SK-N-SH treated with all-trans-retinoic acid at 6 μM for 48 hours (cell line): ENCODE results near the gene KLHL17.

Source experiments
- ATAC-seq: fragments of 200-7000 bp; cut with Tn5 transposase; 3 replicates; pipeline ENCODE4 v1.9.1; 2020; ENCODE audit warnings: mild to moderate bottlenecking, moderate library complexity
- ARNTL ChIP-seq: fragments of 450-650 bp; formaldehyde crosslinking; IDR thresholded peaks from 2 replicates; pipeline ENCODE4 v1.5.0; 2020; ENCODE audit warnings: low read depth, mild to moderate bottlenecking, moderate library complexity, borderline replicate concordance
- BACH2 ChIP-seq: fragments of 250-450 bp; sonication (Bioruptor Pico); IDR thresholded peaks from 2 replicates; pipeline ENCODE4 v1.9.0; 2021; ENCODE audit warnings: mild to moderate bottlenecking, borderline replicate concordance
- CSDC2 ChIP-seq: fragments of 250-450 bp; sonication (Bioruptor Pico); IDR thresholded peaks from 2 replicates; pipeline ENCODE4 v1.5.0; 2020; ENCODE audit warnings: mild to moderate bottlenecking, moderate library complexity
- ESRRG ChIP-seq: fragments of 250-450 bp; sonication (Bioruptor Pico); IDR thresholded peaks from 2 replicates; pipeline ENCODE4 v1.6.1; 2021; ENCODE audit warnings: mild to moderate bottlenecking
- GLIS3 ChIP-seq: fragments of 250-450 bp; sonication (Bioruptor Pico); IDR thresholded peaks from 2 replicates; pipeline ENCODE4 v1.5.0; 2020; ENCODE audit warnings: mild to moderate bottlenecking, moderate library complexity
- PATZ1 ChIP-seq: fragments of 250-450 bp; sonication (Bioruptor Pico); IDR thresholded peaks from 2 replicates; pipeline ENCODE4 v1.8.0; 2020; ENCODE audit warnings: mild to moderate bottlenecking, moderate library complexity, borderline replicate concordance
- PPARA ChIP-seq: fragments of 250-450 bp; sonication (Bioruptor Pico); IDR thresholded peaks from 2 replicates; pipeline ENCODE4 v1.5.0; 2020; ENCODE audit warnings: mild to moderate bottlenecking, borderline replicate concordance
- RARB ChIP-seq: fragments of 250-450 bp; sonication (Bioruptor Pico); IDR thresholded peaks from 2 replicates; pipeline ENCODE4 v1.8.0; 2021; ENCODE audit warnings: mild to moderate bottlenecking, moderate library complexity
- SNAI2 ChIP-seq: fragments of 250-450 bp; sonication (Bioruptor Pico); IDR thresholded peaks from 2 replicates; pipeline ENCODE4 v1.5.0; 2020; ENCODE audit warnings: mild to moderate bottlenecking, moderate library complexity
- TCF4 ChIP-seq: fragments of 250-450 bp; sonication (Bioruptor Pico); IDR thresholded peaks from 2 replicates; pipeline ENCODE4 v1.8.0; 2021; ENCODE audit warnings: mild to moderate bottlenecking, moderate library complexity, borderline replicate concordance
- TOX ChIP-seq: fragments of 250-450 bp; sonication (Bioruptor Pico); IDR thresholded peaks from 2 replicates; pipeline ENCODE4 v1.8.0; 2021; ENCODE audit warnings: mild to moderate bottlenecking, moderate library complexity, borderline replicate concordance
- ZC3H10 ChIP-seq: fragments of 250-450 bp; sonication (Bioruptor Pico); IDR thresholded peaks from 2 replicates; pipeline ENCODE4 v1.5.1; 2021; ENCODE audit warnings: mild to moderate bottlenecking, moderate library complexity
- ZFP30 ChIP-seq: fragments of 450-650 bp; formaldehyde crosslinking; IDR thresholded peaks from 2 replicates; pipeline ENCODE4 v1.5.0; 2022; ENCODE audit warnings: mild to moderate bottlenecking, moderate library complexity
- ZNF565 ChIP-seq: fragments of 450-650 bp; formaldehyde crosslinking; conservative IDR thresholded peaks from 2 replicates; pipeline ENCODE4 v1.5.0; 2020; ENCODE audit warnings: low read depth, mild to moderate bottlenecking, moderate library complexity
- ZNF8 ChIP-seq: fragments of 450-650 bp; formaldehyde crosslinking; IDR thresholded peaks from 2 replicates; pipeline ENCODE4 v1.5.0; 2020; ENCODE audit warnings: mild to moderate bottlenecking, moderate library complexity
- TF ChIP-seq, protein P1 (sequence below): fragments of 250-450 bp; sonication (Bioruptor Pico); IDR thresholded peaks from 2 replicates; pipeline ENCODE4 v1.5.1; 2021; ENCODE audit warnings: mild to moderate bottlenecking, moderate library complexity
- TF ChIP-seq, protein P2 (sequence below): fragments of 250-450 bp; sonication (Bioruptor Pico); IDR thresholded peaks from 2 replicates; pipeline ENCODE4 v1.5.1; 2020; ENCODE audit warnings: low read depth, mild to moderate bottlenecking, moderate library complexity

Gene KLHL17

GRCh38 chr1:997993-998744, 37.8 kb downstream of the KLHL17 start (continued):
- TF ChIP-seq BACH2 (CRISPR knock-in tag) = no peak
- TF ChIP-seq ZNF565 = no peak
- no peak for TF ChIP-seq SNAI2

GRCh38 chr1:998745-998994, 38.3 kb downstream of the KLHL17 start:
- no peak for TF ChIP-seq ZNF565

DNA sequence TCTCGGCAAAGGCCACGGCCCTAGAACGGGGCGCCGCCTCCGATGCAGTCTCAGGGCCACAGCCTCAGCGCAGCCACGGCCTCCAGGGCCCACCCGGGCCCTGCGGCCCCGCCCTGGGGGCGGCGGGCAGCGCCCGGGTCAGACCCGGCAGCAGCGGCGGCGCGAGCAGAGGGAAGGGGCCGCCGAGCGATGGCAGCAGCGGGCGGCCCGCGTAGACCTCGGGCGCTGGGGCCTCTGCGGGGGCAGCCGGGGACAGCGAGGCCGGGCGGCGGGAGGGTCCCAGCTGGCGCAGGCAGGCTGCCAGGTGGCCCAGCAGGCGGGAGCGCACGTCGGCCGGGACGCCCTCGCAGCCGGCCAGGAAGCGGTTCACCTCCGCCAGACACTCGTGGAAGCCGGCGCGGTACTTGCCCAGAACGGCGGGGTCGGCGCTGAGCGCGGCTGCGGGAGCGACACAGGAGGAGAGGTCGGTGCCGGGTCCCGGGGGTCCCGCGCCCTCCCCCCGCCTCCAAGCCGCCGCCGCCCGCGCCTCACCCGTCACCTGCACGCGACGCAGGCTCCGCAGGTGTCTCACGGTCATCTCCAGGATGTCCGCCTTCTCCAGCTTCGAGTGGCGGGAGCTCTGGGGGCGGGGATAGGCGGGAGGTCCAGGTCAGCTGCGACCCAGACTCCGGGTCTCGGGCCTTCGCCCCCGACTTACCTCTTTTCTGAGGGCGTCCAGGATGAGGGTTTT, 38.8 kb downstream of the KLHL17 start:
- no peak for TF ChIP-seq ZNF8 (CRISPR knock-in tag)
- no peak for TF ChIP-seq CSDC2
- no peak for TF ChIP-seq ESRRG (CRISPR knock-in tag)
- no peak for TF ChIP-seq TCF4 (CRISPR knock-in tag)
- TF ChIP-seq ARNTL = no peak
- no peak for TF ChIP-seq BACH2 (CRISPR knock-in tag)
- TF ChIP-seq, protein P1, sequence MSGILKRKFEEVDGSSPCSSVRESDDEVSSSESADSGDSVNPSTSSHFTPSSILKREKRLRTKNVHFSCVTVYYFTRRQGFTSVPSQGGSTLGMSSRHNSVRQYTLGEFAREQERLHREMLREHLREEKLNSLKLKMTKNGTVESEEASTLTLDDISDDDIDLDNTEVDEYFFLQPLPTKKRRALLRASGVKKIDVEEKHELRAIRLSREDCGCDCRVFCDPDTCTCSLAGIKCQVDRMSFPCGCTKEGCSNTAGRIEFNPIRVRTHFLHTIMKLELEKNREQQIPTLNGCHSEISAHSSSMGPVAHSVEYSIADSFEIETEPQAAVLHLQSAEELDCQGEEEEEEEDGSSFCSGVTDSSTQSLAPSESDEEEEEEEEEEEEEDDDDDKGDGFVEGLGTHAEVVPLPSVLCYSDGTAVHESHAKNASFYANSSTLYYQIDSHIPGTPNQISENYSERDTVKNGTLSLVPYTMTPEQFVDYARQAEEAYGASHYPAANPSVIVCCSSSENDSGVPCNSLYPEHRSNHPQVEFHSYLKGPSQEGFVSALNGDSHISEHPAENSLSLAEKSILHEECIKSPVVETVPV (CRISPR knock-in tag) = no peak
- no peak for TF ChIP-seq ZC3H10 (CRISPR knock-in tag)
- no peak for TF ChIP-seq TOX (CRISPR knock-in tag)
- no peak for TF ChIP-seq GLIS3
- no peak for TF ChIP-seq ZFP30 (CRISPR knock-in tag)
- TF ChIP-seq SNAI2 = no peak
- TF ChIP-seq RARB = no peak
- TF ChIP-seq ZNF565 = no peak
- TF ChIP-seq PATZ1 = no peak
- TF ChIP-seq, all 23 proteins: peak for 0
- no peak for ATAC-seq

More at GRCh38 chr1:998745-998994, 38.3 kb downstream of the KLHL17 start:
- no peak for ATAC-seq

- TF ChIP-seq GLIS3 (no peak), PPARA (CRISPR knock-in tag) (no peak), ARNTL (no peak), ZNF8 (CRISPR knock-in tag) (no peak), SNAI2 (no peak), BACH2 (CRISPR knock-in tag) (no peak), ESRRG (CRISPR knock-in tag) (no peak)
- TF ChIP-seq, protein P2, sequence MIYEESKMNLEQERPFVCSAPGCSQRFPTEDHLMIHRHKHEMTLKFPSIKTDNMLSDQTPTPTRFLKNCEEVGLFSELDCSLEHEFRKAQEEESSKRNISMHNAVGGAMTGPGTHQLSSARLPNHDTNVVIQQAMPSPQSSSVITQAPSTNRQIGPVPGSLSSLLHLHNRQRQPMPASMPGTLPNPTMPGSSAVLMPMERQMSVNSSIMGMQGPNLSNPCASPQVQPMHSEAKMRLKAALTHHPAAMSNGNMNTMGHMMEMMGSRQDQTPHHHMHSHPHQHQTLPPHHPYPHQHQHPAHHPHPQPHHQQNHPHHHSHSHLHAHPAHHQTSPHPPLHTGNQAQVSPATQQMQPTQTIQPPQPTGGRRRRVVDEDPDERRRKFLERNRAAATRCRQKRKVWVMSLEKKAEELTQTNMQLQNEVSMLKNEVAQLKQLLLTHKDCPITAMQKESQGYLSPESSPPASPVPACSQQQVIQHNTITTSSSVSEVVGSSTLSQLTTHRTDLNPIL (CRISPR knock-in tag) = no peak
- ATAC-seq = peak; percentile 29
Measured at GRCh38 chr1:999725-1000356, 39.5 kb downstream of the KLHL17 start, which contains the start of gene HES4. TSS of gene HES4 (minus strand) at chr1:1000097. CDS start at chr1:999973, 124 bp downstream.

GRCh38 chr1:1000357-1001056, 40.1 kb downstream of the KLHL17 start:
- TF ChIP-seq PPARA (CRISPR knock-in tag) = peak; percentile 71; the same call in 1 of the 2 replicates
- TF ChIP-seq ZC3H10 (CRISPR knock-in tag) = peak; percentile 35; the same call in 1 of the 2 replicates
- TF ChIP-seq ESRRG (CRISPR knock-in tag) = no peak
- TF ChIP-seq, all 23 proteins: peak for 2
- peak; percentile 13 for ATAC-seq
